Uterine smooth muscle cell (primary cell): ENCODE results near the gene SATB2. TPM values are rescaled to one million over a fixed set of nuclear protein-coding genes. Genes with fewer than 3 reads are reported as not detected.

Experiments used
- total RNA-seq: library from RNA; depleted of rRNA; stranded (reverse); fragments of >200 nt; gene quantifications from 2 replicates; pipeline ENCODE4 v1.2.3, GENCODE V29; 2014

SATB2 gene
- total RNA-seq, result 4.9 and 6.6 TPM in 2 replicates

DNA sequence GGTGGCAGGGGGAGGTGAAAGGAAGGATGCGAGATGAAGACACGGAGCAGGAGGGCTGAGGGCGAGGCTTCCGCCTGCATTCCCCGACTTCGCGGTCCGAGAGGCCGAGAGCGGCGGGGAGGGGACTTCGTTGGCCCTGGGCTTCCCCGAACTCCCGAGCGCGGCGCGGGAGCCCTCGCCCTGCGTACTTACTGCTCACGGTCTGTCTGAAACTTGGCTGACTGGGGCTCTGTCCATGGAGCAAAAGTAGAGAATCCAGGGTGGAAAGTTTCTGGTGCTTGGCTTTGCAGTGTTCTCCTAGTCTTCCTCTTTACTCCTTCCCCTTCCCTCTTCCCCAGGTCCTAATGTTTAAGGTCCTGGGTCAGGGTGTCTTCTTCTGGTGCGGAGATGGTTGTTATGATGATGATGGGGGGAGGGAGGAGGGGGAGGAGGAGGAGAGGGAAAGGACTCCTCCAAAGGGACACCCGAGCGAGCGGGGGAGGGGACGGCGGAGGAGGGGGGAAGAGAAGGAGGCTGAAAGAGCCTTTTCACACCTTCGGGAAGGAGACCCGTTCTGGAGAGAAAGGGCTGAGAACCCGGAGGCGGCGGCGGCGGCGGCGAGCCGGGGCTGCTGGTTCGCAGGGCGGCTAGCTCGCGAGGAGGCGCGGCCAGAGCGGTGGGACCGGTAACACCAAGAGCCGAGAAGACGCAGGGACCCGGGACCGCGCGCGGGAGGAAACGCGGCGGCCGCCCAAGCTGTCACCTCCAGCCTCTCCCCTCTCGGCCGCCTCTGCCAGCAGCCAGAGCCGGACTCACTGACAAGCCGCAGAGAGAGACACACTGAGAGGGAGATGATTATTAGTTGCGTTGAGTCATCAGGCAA lies at the start of gene SATB2:
Gene SATB2, minus strand, starts transcription at position 793 of the 862 bp plus-strand sequence. CDS start 1,902 bp downstream, outside the sequence.

